Peyer's patch (tissue), 4 donors: ENCODE results near the gene ZSCAN10.

Experiments used
- POLR2A ChIP-seq, 2 donors: fragments of 450-650 bp; IDR thresholded peaks; one replicate each; pipeline ENCODE4 v1.5.1; 2017; ENCODE audit warnings: antibody characterized with exemption in 2 of 2, mild to moderate bottlenecking in 2 of 2, moderate library complexity in 2 of 2
- TF ChIP-seq, protein P1 (sequence below), 6 experiments: fragments of 450-650 bp in 4 of 6; fragments of 200-600 bp in 2 of 6; sonication (generic) in 1 of 6; IDR thresholded peaks; one replicate each; pipeline ENCODE4 v1.5.1; 2017 to 2019; ENCODE audit warnings: antibody characterized with exemption in 6 of 6, mild to moderate bottlenecking in 3 of 6, moderate library complexity in 1 of 6

DNA sequence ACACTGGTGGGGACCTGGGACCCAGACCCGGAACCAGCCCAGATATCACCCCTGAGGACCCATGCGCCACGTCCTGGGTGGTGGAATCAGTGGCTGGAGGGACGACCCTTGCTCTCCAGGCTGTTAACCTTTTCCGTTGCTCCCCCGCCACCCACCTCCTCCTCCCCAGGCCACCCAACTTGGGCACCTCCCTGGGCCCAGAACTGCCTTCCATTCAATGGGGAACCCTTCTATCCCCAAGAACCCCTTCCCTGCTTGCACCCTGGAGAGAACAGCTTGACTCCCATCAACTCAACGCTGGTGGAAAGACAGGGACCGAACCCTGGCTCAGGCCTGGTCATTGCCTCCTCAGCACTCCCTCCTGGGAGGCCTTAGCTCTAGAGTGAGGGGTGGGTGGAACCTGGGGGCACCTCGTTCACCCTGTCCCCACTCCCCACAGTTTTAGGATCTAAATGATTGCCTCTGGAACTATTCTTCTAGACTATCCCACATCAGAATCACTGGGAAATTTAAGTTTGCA lies 39.3 kb downstream of the ZSCAN10 start:
- TF ChIP-seq, protein P1, sequence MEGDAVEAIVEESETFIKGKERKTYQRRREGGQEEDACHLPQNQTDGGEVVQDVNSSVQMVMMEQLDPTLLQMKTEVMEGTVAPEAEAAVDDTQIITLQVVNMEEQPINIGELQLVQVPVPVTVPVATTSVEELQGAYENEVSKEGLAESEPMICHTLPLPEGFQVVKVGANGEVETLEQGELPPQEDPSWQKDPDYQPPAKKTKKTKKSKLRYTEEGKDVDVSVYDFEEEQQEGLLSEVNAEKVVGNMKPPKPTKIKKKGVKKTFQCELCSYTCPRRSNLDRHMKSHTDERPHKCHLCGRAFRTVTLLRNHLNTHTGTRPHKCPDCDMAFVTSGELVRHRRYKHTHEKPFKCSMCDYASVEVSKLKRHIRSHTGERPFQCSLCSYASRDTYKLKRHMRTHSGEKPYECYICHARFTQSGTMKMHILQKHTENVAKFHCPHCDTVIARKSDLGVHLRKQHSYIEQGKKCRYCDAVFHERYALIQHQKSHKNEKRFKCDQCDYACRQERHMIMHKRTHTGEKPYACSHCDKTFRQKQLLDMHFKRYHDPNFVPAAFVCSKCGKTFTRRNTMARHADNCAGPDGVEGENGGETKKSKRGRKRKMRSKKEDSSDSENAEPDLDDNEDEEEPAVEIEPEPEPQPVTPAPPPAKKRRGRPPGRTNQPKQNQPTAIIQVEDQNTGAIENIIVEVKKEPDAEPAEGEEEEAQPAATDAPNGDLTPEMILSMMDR (IDR thresholded peaks at IDR 0.05): no peak
- no peak for TF ChIP-seq POLR2A (IDR thresholded peaks at IDR 0.05)
